ENCODE measurements around the gene ARHGAP28. TPM values are rescaled to one million over a fixed set of nuclear protein-coding genes. Genes with fewer than 3 reads are reported as not detected.

The ARHGAP28 gene
- total and polyA plus RNA-seq, 2 of the 13 experiments (the other 11 are each of a cell fraction or from before 2014, with no cell fraction given): not detected

GRCh38 chr18:6711467-6711866 is 18.0 kb upstream of the ARHGAP28 start (continued):
- TF ChIP-seq, protein P1, sequence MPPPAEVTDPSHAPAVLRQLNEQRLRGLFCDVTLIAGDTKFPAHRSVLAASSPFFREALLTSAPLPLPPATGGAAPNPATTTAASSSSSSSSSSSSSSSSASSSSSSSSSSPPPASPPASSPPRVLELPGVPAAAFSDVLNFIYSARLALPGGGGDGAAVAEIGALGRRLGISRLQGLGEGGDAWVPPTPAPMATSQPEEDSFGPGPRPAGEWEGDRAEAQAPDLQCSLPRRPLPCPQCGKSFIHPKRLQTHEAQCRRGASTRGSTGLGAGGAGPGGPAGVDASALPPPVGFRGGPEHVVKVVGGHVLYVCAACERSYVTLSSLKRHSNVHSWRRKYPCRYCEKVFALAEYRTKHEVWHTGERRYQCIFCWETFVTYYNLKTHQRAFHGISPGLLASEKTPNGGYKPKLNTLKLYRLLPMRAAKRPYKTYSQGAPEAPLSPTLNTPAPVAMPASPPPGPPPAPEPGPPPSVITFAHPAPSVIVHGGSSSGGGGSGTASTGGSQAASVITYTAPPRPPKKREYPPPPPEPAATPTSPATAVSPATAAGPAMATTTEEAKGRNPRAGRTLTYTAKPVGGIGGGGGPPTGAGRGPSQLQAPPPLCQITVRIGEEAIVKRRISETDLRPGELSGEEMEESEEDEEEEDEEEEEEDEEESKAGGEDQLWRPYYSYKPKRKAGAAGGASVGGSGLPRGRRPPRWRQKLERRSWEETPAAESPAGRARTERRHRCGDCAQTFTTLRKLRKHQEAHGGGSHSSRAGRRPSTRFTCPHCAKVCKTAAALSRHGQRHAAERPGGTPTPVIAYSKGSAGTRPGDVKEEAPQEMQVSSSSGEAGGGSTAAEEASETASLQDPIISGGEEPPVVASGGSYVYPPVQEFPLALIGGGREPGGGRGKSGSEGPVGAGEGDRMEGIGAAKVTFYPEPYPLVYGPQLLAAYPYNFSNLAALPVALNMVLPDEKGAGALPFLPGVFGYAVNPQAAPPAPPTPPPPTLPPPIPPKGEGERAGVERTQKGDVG (CRISPR knock-in tag; IDR thresholded peaks at IDR 0.05; ENCODE audit: borderline replicate concordance): no peak
- no peak for TF ChIP-seq WIZ (CRISPR knock-in tag; IDR thresholded peaks at IDR 0.05)
- no peak for TF ChIP-seq RFX3 (CRISPR knock-in tag; IDR thresholded peaks at IDR 0.05)
- no peak for TF ChIP-seq ADNP (CRISPR knock-in tag; IDR thresholded peaks at IDR 0.05)
- no peak for TF ChIP-seq SP2 (CRISPR knock-in tag; IDR thresholded peaks at IDR 0.05)
- no peak for TF ChIP-seq ZNF615 (CRISPR knock-in tag; IDR thresholded peaks at IDR 0.05; ENCODE audit: borderline replicate concordance)

- ChIA-PET POLR2A (no interaction called here), CTCF (ENCODE audit: low intra/inter-chr PET ratio, low total read pairs) (no interaction called here)
- in situ Hi-C loops (cut with HindIII; ENCODE audit: extremely low pct_ligation_motif_present, low pct_unique_long_range_greater_than_20kb): no loop called here
- Histone ChIP-seq H2AFZ (ENCODE audit: low read length) (no peak overlapping the region), H3K9me3 (ENCODE audit: low read length) (no peaks in the 10 kb centered on the region), H3K4me3 (replicated peaks in 1 of 3; ENCODE audit: insufficient read depth in 1 of 3, low read depth in 2 of 3, low read length in 3 of 3) (no peak overlapping the region), H3K4me1 (ENCODE audit: insufficient read depth, low read length) (no peaks in the 10 kb centered on the region), H3K79me2 (ENCODE audit: insufficient read depth, low read length) (no peaks in the 10 kb centered on the region), H3K36me3 (replicated peaks in 1 of 2; ENCODE audit: control insufficient read depth in 1 of 2, insufficient read depth in 2 of 2, low read length in 2 of 2) (no peaks in the 10 kb centered on the region), H3K4me2 (ENCODE audit: low read depth, low read length) (no peak overlapping the region), H3K27ac (ENCODE audit: extremely low read length, insufficient read depth, low read length) (no peak overlapping the region), H4K20me1 (ENCODE audit: insufficient read depth, low read length) (no peaks in the 10 kb centered on the region), H3K9ac (ENCODE audit: insufficient read depth, low read depth, low read length) (no peak overlapping the region), H3K27me3 (ENCODE audit: control insufficient read depth in 1 of 2, insufficient read depth in 2 of 2, low read length in 2 of 2) (no peaks in the 10 kb centered on the region)
- FAIRE-seq: no peak
- no TSS peak for BruUV-seq (replicated peaks)
- intact Hi-C loops (cut with micrococcal nuclease; ENCODE audit: unreplicated experiment): loop anchor here (10.0 kb wide), 1 partner anchor 48 kb away; no protein-coding TSS in a partner anchor
- WGBS (ENCODE audit: low lambda C conversion rate): 40% methylated on average over 1 of the region's 1 CpG
- TF ChIP-seq DPF2 (CRISPR knock-in tag; IDR thresholded peaks at IDR 0.05; ENCODE audit: borderline replicate concordance, low read depth): no peak
- no peak for TF ChIP-seq PREB (CRISPR knock-in tag; IDR thresholded peaks at IDR 0.05)
- no peak for TF ChIP-seq FOXA3 (CRISPR knock-in tag; IDR thresholded peaks at IDR 0.05)
- TF ChIP-seq POLR2AphosphoS5 (IDR thresholded peaks at IDR 0.05; ENCODE audit: low read depth, low read length): no peak
- DNase-seq (ENCODE audit: low spot score): no peak
- ATAC-seq: no peak
Observed at GRCh38 chr18:6712401-6712800, 17.1 kb upstream of the ARHGAP28 start.

Data from HepG2 (cell line).